HPDE6-E6E7 (cell line): ENCODE data around the gene TULP4.
"Not testable (repeated sequence)": the region's sequence is repeated elsewhere in the genome, so short reads cannot be mapped to it uniquely, and the experiment has no call there.

Experiments
- DNase-seq: peaks from one replicate; pipeline ENCODE4 v3.0.0; 2011; ENCODE audit warnings: missing footprints; ENCODE audit errors: extremely low spot score

TULP4 gene

DNA sequence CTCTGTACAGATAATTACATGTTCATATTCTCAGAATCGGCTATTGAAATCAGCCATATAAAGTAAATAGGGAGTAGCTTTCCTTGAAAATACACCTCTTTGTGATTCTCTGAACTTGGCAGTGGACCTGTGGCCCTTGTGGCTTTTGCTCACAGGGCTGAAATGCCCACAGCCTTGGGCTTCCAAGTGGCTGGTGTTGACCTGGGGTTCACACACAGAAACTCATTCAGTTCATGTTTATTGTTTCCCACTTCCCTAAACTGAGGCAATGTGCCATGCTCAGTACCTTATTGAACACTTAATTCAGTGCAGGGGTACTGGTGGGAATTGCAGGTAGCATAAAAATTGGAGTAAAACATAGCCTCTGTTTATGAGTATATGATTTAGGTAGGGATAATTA is 19.1 kb upstream of the TULP4 start:
- DNase-seq: no peak

- DNase-seq: not testable (repeated sequence)
Observed at GRCh38 chr6:158295976-158296853, 16.1 kb upstream of the TULP4 start.

DNA sequence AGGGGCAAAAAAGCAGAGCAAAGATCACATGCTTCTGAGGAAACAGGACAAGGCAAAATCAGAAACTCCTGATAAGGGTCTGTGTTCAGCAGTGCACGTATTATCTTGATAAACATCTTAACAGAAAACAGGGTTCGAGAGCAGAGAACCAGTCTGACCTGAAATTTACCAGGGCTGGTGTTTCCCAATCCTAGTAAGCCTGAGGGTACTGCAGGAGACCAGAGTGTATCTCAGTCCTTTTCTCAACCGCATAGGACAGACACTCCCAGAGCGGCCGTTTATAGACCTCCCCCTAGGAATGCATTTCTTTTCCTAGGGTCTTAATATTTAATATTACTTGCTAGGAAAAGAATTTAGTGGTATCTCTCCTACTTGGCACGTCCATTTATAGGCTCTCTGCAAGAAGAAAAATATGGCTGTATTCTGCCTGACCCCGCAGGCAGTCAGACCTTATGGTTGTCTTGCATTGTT is 15.4 kb upstream of the TULP4 start:
- DNase-seq: not testable (repeated sequence)

- not testable (repeated sequence) for DNase-seq
Observed at GRCh38 chr6:158297657-158298056, 14.6 kb upstream of the TULP4 start.

DNA sequence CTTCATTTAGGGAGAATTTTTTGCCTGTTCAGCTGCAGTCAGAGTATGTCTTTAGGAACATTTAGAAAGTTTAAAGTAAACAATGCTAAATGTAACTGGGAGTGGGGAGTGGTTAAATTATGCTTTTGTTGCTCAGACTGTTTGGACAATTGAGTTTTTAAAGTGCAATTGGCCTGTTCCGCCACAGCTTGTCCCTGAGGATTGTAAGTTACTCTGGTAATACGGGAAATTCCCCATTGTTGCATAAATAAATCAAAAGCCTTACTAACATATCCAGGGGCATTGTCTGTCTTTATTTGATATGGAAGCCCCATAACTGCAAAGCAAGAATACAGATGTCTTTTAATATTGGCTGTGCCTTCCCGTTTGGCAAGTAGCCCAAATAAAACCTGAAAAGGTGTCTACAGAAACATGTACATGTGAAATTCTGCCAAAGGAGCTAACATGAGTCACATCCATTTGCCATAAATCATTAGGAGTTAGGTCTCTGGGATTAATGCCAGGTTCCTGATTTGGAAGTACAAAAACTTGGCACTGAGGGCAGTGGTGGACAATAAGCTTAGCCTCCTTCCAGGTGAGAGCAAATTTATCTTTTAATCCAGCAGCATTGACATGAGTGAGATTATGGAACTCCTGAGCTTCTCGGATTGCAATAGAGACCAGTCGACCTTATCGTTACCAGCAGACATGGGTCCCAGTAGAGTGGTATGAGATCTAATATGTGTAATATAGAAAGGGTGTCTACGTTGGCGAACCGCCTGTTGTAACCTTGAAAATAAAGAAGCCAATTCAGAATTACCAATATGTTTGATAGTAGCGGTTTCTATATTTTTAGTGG is 11.7 kb upstream of the TULP4 start:
- DNase-seq: peak; percentile 32

DNA sequence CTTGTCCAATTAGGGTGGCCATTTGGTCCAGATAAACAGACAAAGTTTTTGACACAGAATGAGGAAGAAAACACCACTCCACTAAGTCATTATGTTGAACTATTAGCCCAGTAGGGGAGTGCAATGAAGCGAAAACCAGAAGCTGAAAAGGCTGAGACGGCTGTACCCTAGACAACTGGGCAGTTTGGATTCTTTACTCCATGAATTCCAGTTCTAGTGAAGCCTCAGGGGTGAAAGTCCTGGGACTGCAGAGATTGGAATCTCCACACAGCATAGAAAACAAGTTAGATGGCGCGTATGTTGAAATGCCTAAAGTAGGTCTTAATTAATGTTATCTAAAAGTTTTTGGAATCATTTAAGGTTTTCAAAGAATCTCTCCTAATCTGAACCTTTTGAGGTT is 10.7 kb upstream of the TULP4 start:
- DNase-seq: not testable (repeated sequence)

DNA sequence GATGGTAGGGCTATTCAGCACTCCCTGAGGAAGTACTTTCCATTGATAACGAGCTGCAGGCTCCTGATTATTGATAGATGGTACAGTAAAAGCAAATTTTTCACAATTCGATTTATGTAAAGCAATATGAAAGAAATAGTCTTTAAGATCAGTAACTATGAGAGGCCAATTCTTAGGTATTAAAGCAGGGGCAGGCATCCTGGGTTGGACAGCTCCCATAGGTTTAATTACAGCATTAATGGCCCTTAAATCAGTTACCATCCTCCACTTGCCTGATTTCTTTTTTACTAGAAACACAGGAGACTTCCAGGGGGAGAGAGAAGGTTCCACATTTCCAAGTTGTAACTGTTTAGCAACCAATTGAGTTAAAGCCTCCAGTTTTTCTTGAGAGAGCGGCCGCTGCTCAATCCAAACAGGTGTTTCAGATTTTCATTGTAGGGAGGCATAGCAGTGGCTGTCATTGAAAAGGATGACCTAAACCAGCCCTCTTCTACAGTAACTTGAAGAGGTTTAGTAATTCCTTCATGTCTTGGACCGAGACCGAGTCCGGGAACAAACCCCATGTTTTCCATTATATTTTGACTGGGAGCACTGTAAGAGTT is 10.0 kb upstream of the TULP4 start:
- DNase-seq: not testable (repeated sequence)

DNA sequence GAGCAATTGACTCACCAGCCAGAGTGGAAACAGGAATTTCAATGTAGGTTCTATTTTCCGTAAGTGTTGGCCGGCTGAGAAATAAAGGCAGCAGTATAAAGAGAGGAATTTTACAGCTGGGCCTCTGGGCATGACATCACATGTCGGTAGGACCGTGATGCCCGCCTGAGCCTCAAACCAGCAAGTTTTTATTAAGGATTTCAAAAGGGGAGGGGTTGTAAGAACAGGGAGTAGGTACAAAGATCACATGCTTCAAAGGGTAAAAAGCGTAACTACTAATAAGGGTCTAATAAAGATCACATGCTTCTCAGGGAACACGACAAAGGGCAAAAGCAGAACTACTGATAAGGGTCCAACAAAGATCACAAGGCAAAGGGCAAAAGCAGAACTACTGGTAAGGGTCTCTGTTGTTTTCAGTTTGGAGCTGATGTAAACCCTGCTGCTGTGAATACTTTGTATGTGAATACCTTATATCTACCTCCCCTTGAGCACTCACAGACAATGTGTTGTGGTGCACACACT is 9.0 kb upstream of the TULP4 start:
- no peak for DNase-seq

DNA sequence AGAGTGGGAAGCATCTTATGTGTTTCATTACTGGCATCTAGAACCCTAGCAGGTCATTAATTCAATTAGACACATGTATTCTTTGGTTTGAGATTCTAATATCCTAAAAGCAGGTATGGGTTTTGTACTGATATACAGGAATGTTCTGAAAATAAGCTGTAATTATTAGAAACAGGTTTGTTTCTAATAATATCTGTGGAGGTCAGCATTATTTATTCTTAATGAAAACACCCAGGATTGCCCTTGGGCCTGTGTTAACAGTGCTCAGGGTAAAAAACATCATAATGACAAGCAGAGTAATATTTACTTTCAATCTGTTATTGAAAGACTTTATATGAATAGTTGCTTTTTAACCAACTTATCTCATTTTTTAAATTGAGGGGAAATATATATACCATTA is 8.0 kb upstream of the TULP4 start:
- no peak for DNase-seq

- DNase-seq: no peak
Observed at GRCh38 chr6:158309814-158310213, 2.5 kb upstream of the TULP4 start.

DNA sequence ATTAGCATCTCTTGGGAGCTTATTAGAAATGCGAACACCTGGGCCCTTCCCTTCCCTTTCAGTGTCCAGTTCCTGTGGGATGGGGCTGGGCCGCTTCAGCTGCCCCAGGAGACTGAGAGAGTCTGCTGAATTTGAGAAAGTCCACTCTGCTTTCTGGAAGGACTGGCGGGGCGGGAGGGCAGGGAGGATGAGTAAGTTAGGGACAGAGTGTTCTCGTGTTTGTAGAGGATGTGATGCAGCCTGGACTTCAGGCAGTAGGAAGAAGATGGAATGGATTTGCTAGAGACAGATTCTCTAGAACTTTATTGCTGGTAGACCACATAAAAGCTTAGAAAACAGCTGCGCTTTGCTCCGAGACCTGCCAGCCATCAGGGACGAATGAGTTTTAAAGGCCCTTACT is 1.1 kb upstream of the TULP4 start:
- DNase-seq: no peak

DNA sequence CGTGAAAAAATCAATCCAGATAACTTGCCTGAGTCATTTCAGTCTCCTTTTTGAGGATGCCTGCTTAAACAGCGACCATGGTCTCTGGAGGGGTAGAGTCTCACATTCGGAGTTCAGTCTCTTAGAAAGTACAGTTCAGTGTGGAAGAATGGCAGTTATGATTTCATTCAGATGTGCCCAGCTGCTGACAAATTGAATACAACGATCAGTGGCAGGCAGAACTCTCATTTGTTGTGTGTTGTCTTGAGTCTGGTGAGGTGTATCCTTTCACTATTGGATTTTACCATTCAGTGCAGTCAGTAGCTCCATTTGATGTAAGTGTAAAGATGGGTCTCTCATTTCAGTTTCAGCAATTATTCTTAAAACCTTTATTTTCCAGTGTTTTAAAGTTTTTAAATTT is 639 bp upstream of the TULP4 start:
- no peak for DNase-seq

GRCh38 chr6:158312672-158313397 is 570 bp downstream of the TULP4 start:
- no peak for DNase-seq

- DNase-seq: no peak
Observed at GRCh38 chr6:158313989-158314388, 1.7 kb downstream of the TULP4 start.

DNA sequence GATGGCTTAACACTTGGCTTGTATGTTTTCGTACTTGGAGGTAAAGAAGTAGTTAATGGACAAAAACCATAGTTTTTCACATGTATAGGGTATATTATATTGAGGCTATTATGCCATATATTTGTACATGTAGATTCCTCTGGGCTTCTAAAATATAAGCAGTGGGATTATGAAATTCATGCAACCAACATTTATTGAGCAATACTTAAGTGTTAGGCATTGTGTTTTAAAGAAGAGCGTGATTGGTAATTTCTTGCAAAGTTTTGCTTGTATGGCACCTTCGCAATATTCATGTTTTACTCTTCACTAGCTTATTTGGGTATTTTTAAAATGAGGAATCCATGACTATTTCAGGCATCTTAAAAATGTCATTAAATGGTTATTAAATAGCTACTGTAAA is 2.5 kb downstream of the TULP4 start:
- DNase-seq: no peak

- DNase-seq: no peak
Observed at GRCh38 chr6:158316022-158316421, 3.8 kb downstream of the TULP4 start.

DNA sequence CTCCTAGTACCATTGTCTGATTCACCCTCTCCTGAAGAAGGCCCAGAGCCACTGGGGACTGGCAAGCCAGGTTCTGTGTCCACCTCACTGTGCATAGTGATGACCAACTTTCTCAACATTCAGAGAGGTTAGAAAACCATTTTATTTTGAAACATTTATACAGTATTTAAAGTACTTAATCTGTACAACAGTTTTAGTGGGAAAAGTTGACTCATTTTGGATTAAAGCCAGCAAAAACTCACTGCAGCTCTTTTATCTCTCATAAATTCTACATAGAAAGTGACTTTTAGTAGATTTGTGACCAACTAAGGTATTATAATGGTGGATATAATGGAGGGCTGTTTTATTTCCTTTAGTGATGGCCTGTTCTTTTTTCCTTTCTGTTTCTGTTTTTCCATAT is 9.7 kb downstream of the TULP4 start:
- DNase-seq: no peak

- no peak for DNase-seq
Observed at GRCh38 chr6:158322400-158322723, 10.1 kb downstream of the TULP4 start.

GRCh38 chr6:158322724-158323560 is 10.7 kb downstream of the TULP4 start:
- DNase-seq: peak; percentile 61

- DNase-seq: no peak
Observed at GRCh38 chr6:158323561-158323958, 11.3 kb downstream of the TULP4 start.

DNA sequence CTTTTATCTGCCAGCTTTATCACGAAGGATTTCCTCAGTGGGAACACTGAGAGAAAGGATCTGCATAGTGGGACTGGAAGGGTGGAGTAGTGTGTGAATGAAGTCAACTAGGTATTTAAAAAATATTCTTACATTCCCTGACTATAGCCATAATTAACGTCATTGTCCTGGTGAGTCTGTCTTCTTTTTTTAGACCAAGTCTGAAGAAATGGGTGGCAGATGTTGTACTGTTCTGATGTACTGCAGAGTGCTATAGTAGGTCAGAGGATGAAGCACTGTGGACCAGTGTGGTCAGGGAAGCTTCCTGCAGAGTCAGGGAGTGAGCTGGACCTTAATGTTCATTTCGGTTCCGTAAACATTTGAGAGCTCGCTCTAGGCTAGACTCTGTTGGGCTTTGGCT is 11.9 kb downstream of the TULP4 start:
- DNase-seq: no peak
